Measurements from ENCODE around the gene CHST11.
"Not testable (repeated sequence)": the region's sequence is repeated elsewhere in the genome, so short reads cannot be mapped to it uniquely, and the experiment has no call there.

The CHST11 gene

GRCh38 chr12:104609445-104609844, 152.7 kb downstream of the CHST11 start:
- DNase-seq = no peak

GRCh38 chr12:104610513-104611235, 153.9 kb downstream of the CHST11 start:
- no peak for DNase-seq

- no peak for DNase-seq
Observed at GRCh38 chr12:104611671-104612070, 154.9 kb downstream of the CHST11 start.

- not testable (repeated sequence) for DNase-seq
Observed at GRCh38 chr12:104613372-104613771, 156.6 kb downstream of the CHST11 start.

GRCh38 chr12:104615048-104615561, 158.4 kb downstream of the CHST11 start:
- DNase-seq = no peak

GRCh38 chr12:104618691-104619090, 161.9 kb downstream of the CHST11 start:
- no peak for DNase-seq

GRCh38 chr12:104619305-104619704, 162.6 kb downstream of the CHST11 start:
- no peak for DNase-seq

- no peak for DNase-seq
Observed at GRCh38 chr12:104620837-104621531, 164.2 kb downstream of the CHST11 start.

GRCh38 chr12:104622928-104623327, 166.2 kb downstream of the CHST11 start:
- no peak for DNase-seq

GRCh38 chr12:104623883-104624282, 167.1 kb downstream of the CHST11 start:
- no peak for DNase-seq

GRCh38 chr12:104624529-104624928, 167.8 kb downstream of the CHST11 start:
- DNase-seq = no peak

GRCh38 chr12:104626069-104626837, 169.5 kb downstream of the CHST11 start:
- DNase-seq = no peak

- DNase-seq = no peak
Observed at GRCh38 chr12:104627231-104627989, 170.7 kb downstream of the CHST11 start.

GRCh38 chr12:104627990-104628830, 171.5 kb downstream of the CHST11 start:
- DNase-seq = no peak

GRCh38 chr12:104628831-104629135, 172.0 kb downstream of the CHST11 start:
- no peak for DNase-seq

- DNase-seq = no peak
Observed at GRCh38 chr12:104630230-104630670, 173.5 kb downstream of the CHST11 start.

GRCh38 chr12:104631867-104632266, 175.1 kb downstream of the CHST11 start:
- DNase-seq = no peak

GRCh38 chr12:104632724-104633201, 176.0 kb downstream of the CHST11 start:
- no peak for DNase-seq

GRCh38 chr12:104634044-104634443, 177.3 kb downstream of the CHST11 start:
- DNase-seq = no peak

- no peak for DNase-seq
Observed at GRCh38 chr12:104634852-104635251, 178.1 kb downstream of the CHST11 start.

GRCh38 chr12:104635607-104636343, 179.0 kb downstream of the CHST11 start:
- no peak for DNase-seq
